HepG2 (cell line): Measurements from ENCODE around the gene CCR8.

ENCODE experiments used
- ATF1 ChIP-seq: IDR thresholded peaks from 2 replicates; pipeline ENCODE4 v1.6.1; 2016; ENCODE audit warnings: mild to moderate bottlenecking, control low read depth
- ELF4 ChIP-seq: sonication (generic); formaldehyde crosslinking; IDR thresholded peaks from 2 replicates; pipeline ENCODE4 v1.5.0; 2020; ENCODE audit warnings: missing genetic modification reagents, mild to moderate bottlenecking, moderate library complexity, borderline replicate concordance
- IRF2 ChIP-seq: IDR thresholded peaks from 2 replicates; pipeline ENCODE4 v1.6.1; 2018; ENCODE audit warnings: missing genetic modification reagents, missing compliant biosample characterization
- NCOA2 ChIP-seq: sonication (generic); formaldehyde crosslinking; IDR thresholded peaks from 2 replicates; pipeline ENCODE4 v1.8.0; 2022; ENCODE audit warnings: inconsistent platforms
- PHF8 ChIP-seq: sonication (generic); formaldehyde crosslinking; IDR thresholded peaks from 2 replicates; pipeline ENCODE4 v1.5.0; 2020; ENCODE audit warnings: missing genetic modification reagents
- POLR2A ChIP-seq, 2 experiments: IDR thresholded peaks; 2 replicates each; pipeline ENCODE4 v1.6.1; 2011; ENCODE audit warnings: low read depth in 2 of 2, low read length in 2 of 2, mild to moderate bottlenecking in 1 of 2, moderate library complexity in 1 of 2; ENCODE audit not compliant: insufficient read depth in 1 of 2
- RARA ChIP-seq: IDR thresholded peaks from 2 replicates; pipeline ENCODE4 v1.6.1; 2016; ENCODE audit warnings: missing genetic modification reagents, missing compliant biosample characterization
- RFX1 ChIP-seq: fragments of 450-650 bp; IDR thresholded peaks from 2 replicates; pipeline ENCODE4 v1.6.1; 2017
- RFX5 ChIP-seq: IDR thresholded peaks from 2 replicates; pipeline ENCODE4 v1.6.1; 2011; ENCODE audit warnings: low read depth, low read length, improper control_type of control experiment
- ZEB1 ChIP-seq: IDR thresholded peaks from 2 replicates; pipeline ENCODE4 v1.6.1; 2012; ENCODE audit warnings: mild to moderate bottlenecking, low read depth, inconsistent platforms; ENCODE audit not compliant: insufficient replicate concordance
- ZNF597 ChIP-seq: sonication (generic); formaldehyde crosslinking; IDR thresholded peaks from 2 replicates; pipeline ENCODE4 v1.5.0; 2020; ENCODE audit warnings: missing genetic modification reagents
- TF ChIP-seq, protein P1 (sequence below): sonication (generic); formaldehyde crosslinking; IDR thresholded peaks from 2 replicates; pipeline ENCODE4 v1.5.0; 2020; ENCODE audit warnings: mild to moderate bottlenecking, missing genetic modification reagents, moderate library complexity
- TF ChIP-seq, protein P2 (sequence below): sonication (generic); formaldehyde crosslinking; IDR thresholded peaks from 2 replicates; pipeline ENCODE4 v1.5.1; 2020; ENCODE audit warnings: missing genetic modification reagents, mild to moderate bottlenecking, borderline replicate concordance
- TF ChIP-seq, protein P3 (sequence below): sonication (generic); formaldehyde crosslinking; IDR thresholded peaks from 2 replicates; pipeline ENCODE4 v1.4.0; 2020; ENCODE audit warnings: missing genetic modification reagents; ENCODE audit errors: not compliant biosample characterization

- TF ChIP-seq NCOA2: no peak
- TF ChIP-seq RARA (CRISPR knock-in tag): no peak
- TF ChIP-seq, protein P1, sequence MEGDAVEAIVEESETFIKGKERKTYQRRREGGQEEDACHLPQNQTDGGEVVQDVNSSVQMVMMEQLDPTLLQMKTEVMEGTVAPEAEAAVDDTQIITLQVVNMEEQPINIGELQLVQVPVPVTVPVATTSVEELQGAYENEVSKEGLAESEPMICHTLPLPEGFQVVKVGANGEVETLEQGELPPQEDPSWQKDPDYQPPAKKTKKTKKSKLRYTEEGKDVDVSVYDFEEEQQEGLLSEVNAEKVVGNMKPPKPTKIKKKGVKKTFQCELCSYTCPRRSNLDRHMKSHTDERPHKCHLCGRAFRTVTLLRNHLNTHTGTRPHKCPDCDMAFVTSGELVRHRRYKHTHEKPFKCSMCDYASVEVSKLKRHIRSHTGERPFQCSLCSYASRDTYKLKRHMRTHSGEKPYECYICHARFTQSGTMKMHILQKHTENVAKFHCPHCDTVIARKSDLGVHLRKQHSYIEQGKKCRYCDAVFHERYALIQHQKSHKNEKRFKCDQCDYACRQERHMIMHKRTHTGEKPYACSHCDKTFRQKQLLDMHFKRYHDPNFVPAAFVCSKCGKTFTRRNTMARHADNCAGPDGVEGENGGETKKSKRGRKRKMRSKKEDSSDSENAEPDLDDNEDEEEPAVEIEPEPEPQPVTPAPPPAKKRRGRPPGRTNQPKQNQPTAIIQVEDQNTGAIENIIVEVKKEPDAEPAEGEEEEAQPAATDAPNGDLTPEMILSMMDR: no peak
- no peak for TF ChIP-seq PHF8 (CRISPR knock-in tag)
- no peak for TF ChIP-seq ELF4 (CRISPR knock-in tag)
- TF ChIP-seq, protein P2, sequence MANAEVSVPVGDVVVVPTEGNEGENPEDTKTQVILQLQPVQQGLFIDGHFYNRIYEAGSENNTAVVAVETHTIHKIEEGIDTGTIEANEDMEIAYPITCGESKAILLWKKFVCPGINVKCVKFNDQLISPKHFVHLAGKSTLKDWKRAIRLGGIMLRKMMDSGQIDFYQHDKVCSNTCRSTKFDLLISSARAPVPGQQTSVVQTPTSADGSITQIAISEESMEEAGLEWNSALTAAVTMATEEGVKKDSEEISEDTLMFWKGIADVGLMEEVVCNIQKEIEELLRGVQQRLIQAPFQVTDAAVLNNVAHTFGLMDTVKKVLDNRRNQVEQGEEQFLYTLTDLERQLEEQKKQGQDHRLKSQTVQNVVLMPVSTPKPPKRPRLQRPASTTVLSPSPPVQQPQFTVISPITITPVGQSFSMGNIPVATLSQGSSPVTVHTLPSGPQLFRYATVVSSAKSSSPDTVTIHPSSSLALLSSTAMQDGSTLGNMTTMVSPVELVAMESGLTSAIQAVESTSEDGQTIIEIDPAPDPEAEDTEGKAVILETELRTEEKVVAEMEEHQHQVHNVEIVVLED (CRISPR knock-in tag): no peak
- TF ChIP-seq ATF1 (CRISPR knock-in tag): no peak
- TF ChIP-seq, protein P3, sequence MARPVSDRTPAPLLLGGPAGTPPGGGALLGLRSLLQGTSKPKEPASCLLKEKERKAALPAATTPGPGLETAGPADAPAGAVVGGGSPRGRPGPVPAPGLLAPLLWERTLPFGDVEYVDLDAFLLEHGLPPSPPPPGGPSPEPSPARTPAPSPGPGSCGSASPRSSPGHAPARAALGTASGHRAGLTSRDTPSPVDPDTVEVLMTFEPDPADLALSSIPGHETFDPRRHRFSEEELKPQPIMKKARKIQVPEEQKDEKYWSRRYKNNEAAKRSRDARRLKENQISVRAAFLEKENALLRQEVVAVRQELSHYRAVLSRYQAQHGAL (CRISPR knock-in tag): no peak
- no peak for TF ChIP-seq POLR2A (IDR thresholded peaks at IDR 0.05; ENCODE audit: insufficient read depth in 1 of 2, low read depth in 2 of 2, low read length in 2 of 2)
- no peak for TF ChIP-seq ZNF597 (CRISPR knock-in tag)
- TF ChIP-seq RFX5: no peak
- no peak for TF ChIP-seq ZEB1
- no peak for TF ChIP-seq RFX1
- no peak for TF ChIP-seq IRF2 (CRISPR knock-in tag)
These were observed 17.5 kb downstream of the CCR8 start for GRCh38 chr3:39346785-39347585.
